COLO668 (cell line): Measurements from ENCODE around the gene STK11IP.
A peak's percentile ranks its signal among the peaks of the same experiment; 100 is the strongest.

Experiments used
- DNase-seq: peaks from one replicate; lab custom pipeline; 2025; ENCODE audit not compliant: unreplicated experiment; lab: John Stamatoyannopoulos, UW

The STK11IP gene

DNA sequence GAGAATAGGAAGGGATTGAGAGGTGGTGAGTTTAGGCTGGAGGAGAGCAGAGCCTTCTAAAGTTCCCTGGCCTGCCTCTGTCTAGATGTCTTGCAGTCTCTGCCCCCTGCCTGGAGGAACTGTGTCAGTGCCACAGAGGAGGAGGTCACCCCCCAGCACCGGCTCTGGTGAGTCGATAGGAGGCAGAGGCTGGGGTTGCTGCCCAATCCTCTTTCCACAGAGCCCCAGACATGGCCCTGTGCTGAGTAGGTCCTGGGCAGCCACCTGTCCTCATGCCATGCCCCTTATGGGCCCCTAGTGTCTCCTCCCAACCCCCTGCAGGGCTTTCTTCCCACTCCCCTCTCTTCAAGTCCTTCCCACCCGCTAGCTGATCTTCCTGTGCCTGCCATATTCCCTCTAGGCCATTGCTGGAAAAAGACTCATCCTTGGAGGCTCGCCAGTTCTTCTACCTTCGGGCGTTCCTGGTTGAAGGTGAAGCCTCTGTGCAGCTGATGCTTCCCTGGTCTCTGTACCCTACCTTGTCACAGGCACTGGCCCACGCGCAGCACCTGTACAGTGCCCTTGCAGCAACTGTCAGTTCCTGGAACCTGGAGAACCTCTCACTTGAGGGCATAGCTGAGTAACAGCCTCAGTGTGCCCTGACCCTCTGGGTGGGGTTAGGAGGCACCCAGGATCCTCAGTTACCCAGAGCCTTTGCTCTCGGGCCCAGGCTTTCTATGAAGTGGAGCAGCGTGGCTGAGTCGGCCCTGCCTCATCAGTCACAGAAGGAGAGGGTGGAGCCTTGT is 16.6 kb downstream of the STK11IP start:
- DNase-seq = no peak

DNA sequence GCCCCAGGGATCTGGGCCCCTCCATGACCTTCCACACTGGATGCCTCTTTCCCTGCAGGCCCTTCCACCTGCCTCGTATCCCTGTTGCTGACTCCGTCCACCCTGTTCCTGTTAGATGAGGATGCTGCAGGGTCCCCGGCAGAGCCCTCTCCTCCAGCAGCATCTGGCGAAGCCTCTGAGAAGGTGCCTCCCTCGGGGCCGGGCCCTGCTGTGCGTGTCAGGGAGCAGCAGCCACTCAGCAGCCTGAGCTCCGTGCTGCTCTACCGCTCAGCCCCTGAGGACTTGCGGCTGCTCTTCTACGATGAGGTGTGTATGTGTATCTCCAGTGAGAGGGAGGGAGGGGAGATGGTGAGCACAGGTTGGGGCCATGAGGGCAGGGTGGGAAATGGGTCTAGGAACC is 17.4 kb downstream of the STK11IP start:
- no peak for DNase-seq

DNA sequence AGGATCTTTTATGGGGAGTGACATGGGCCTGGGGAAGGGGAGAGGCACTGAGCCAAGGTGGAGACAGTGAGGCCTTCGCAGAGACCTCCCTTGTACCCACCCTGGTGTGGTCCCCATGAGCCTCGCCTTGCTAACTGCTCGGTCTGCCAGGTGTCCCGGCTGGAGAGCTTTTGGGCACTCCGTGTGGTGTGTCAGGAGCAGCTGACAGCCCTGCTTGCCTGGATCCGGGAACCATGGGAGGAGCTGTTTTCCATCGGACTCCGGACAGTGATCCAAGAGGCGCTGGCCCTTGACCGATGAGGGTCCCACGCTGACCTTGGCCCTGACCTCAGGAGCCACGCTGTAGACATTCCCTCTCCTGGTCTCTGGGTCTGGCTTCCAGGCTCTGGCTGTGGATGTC is 18.2 kb downstream of the STK11IP start:
- no peak for DNase-seq

DNA sequence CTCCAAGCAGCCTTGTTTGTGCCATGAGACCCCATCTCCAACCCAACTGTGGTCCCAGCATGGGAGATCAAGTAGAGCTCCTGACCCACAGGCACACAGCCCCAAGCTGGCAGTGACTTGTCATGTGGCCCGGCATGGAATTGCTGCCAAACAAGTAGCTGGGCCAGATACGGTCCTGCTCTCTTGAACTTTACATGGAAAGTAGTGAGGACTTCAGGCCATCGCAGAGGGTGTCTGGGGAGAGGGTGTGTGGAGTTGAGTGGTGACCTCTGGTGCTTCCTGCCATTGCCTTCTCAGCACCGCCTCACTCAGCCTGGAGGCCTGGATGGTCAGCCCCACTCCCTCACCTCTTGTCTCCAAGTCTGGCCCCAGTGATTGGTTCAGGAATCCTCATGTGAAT is 18.9 kb downstream of the STK11IP start:
- DNase-seq = no peak

DNA sequence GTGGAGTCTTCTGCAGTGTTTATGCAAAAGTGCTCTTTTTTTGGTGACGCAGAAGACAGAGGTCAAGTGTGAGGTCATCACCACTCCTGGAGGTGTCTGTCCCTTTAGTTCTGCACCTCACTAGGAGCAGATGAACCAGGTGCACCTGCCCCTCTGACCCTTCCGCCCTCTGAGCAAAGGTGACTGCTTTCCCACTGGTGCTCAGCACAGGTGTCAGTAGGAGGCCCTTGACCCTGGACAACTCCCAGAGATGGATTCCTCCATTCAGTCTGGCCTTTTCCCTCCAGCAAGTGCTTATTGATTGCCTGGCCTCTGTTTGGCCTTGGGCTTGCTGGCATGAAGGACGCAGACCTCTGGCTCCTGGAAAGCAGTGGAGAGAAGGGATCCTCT is 21.1 kb downstream of the STK11IP start:
- no peak for DNase-seq

DNA sequence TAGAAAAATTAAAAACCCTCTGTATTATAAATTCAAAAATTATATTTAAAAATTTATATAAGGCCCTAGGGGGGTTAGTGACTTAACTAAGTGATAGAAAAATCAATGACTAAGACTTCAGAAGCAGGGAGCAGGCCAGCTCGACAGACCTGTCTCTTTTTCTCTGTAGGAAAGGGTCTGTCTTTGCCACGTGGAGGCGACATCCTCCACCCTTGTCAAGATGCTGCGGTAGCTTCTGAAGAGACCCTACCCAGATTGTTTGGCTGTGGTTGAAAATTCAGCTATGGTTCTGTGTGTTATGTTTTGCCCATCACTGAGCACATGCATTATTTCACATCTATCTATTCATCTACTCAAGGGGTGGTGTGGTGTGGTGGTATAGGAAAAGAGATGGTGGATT is 21.6 kb downstream of the STK11IP start:
- no peak for DNase-seq

DNA sequence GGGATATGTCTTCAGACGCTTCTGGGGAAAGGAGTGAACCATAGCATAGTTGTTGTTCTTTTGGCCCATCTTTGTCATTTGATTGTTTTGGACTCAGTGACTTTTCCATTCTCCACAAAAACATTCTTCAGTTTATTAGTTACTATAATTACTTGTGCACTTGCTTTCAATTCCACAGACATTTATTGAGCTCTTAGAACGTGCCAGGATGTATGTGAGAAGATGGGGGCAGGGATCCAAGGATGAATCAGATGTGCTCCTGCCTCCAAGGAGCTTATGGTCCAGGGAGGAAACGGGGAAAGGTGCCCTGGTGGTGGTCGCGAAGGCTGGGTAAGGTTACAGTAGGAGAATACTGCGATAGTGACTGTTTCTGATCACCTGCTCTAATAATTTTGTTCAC is 22.9 kb downstream of the STK11IP start:
- DNase-seq = no peak

DNA sequence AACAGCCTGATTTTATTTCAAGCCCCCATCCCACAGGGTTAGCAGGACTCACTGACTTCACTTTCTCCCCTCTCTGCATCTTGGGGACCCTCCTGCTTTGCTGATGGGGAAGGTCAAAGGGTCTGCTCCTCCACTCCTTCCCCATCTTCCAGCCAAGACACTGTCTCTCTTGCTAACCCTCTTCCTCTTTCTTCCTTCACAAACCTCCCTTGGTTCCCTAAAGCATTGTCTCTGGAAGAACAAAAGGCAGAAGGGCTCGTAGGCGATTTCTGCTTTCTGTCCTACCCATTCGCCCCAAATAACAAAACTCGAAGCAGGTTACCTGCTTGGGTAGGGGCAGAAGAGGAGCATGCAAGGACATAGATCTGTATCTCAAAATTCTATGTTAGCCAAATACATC is 24.3 kb downstream of the STK11IP start:
- DNase-seq = no peak

DNA sequence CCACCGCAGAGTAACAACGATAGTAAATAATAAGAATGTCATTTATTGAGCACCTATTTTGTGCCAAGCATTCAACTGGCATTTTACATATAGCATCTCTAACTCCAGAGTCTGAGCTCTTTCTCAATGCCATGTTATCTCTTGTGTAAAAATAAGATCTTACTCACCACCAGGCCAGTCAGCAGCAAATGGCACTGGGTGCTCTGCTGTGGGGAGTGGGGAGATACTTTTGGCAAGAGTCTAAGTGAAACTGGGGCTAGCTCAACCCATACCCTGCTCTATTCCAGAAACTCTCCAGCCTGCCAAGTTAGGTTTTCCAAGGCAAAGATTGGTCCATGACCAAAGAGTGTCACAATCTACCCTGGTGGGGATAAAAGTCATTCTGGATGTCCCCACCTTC is 24.8 kb downstream of the STK11IP start:
- no peak for DNase-seq

DNA sequence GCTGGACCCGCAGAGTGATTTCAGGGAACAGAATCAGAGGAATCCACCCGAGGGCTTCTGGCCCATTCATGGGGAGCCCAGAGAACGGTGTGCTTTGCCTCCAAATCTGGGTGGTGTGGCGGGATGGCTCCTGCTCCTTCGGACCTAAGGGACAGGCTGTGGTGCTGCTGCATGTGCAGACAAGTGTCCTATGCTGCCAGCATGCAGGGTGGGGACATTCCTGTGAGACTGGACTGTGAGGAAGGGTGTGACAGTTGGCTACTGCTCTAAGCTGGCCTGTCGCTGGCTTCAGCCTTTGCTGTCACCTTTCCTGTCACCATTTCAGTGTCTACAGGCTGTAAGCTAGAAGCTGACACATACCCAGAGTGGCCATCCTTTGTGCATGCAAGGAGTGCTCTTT is 26.9 kb downstream of the STK11IP start:
- DNase-seq = no peak

DNA sequence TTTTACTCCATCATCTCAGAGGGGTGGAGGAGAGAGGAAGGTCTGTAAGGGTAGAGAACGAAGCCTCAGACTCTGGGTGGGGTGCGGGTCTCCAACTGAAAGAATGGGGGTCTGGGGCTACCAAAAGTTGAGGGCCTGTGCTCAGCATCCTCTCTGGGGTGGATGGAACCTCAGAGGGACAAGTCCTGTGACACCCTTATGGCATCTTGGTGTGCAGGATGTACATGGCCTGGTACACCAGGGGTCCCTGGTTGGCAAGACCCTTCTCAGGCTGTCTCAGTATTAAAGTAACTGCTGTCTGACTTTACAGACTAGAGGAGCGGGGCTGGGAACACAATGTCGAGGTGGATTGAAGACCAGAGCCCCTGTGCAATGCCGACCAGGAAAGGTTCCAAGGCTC is 27.5 kb downstream of the STK11IP start:
- no peak for DNase-seq

DNA sequence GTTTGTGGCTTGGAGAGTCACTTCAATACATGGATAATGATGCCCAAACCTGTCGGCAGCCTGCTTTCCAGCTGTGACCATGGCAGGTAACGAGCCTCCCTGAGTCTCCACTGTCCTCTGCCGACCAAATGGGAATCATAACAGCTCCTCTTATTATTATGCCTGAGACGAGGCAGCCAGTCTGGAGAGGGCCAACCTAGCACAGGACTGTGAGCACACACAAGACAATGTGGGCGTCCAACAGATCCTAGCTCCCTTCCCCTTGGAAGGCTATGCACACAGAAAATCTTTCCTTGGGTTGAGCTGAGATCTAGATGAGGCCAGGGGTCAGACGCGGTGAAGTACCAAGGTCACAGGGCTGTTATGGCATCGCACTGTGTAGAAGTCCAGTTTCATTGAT is 28.9 kb downstream of the STK11IP start:
- DNase-seq = peak; percentile 16

DNA sequence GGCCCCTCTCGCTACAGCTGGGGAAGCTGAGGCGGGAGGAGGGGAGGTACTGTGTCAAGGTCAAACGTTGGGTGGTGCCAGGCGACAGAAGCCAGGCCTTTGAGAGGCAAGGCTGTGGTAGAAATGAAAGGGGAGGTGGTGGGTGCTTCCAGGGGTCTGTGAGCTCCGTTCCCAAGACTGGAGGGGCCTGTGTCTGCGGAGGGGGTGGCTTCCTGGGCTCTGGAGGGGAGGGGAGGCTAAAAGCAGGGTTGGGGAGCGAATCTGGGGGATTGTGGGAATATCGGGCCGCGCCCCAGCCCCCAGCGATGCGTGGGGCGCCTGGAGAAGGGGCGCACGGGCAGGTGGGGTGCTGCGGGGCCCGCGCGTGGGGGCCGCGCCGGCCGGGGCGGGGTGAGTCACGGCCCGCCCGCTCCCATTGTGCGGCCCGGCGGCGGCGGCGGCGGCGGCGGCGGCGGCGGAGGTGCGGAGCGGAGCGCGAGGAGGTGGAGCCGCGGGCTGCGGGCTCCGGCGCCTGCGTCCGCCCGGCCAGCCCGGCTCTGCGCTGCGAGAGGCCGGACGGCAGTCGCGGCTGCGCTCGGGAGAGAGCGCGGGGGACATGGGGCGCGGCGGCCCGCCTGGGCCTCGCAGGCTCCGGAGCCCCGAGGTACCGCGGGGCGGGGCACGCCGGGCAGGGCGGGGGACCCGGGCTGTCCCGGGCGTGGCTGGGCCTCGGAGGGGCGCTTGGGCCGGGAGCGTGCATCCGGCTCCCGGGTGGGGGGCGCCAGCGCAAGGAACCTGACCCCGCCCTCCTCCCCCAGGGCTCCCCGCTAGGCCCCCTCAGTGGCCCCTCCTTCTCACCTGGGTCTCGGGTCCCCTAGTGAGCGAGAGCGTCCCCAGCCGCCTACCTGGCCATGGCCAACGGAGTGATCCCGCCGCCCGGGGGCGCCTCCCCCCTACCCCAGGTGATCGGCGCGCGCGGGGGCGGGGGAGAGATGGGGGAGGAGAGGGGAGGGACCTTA is 29.7 kb downstream of the STK11IP start, which contains the start of gene SLC4A3:
Gene SLC4A3 (plus strand): TSS at position 528 of the 998 bp plus-strand sequence. CDS start 363 bp downstream, at position 891.
- peak; percentile 62 for DNase-seq

DNA sequence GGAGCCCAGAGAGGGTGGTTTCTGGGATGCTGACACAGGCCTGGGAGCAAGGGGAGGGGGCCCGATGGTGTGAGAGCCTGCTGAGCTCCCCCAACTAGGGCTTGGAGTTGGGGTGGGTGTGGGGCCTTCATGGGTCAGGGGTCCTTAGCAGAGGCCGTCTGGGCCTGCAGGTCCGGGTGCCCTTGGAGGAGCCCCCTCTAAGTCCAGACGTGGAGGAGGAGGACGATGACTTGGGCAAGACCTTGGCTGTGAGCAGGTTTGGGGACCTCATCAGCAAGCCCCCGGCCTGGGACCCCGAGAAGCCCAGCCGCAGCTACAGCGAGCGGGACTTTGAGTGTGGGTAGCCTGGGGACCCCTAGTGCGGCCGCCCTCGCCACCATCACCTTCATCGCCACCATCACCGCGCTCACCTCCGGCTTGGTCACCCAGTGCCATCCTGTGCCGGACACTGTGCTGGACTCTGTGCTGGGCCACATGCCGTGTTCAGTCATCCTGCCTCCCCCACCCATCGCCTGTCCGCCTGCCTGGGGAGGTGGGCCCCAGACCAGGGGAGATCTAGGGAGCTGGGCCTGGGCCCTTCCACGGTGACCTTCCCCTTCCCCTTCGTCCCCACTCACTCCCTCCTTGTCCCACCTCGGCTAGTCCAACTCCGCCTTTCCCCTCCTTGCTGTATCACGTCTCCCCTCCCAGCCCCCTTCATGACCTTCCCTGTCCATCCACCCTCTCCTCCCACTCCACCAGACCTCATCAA is 30.8 kb downstream of the STK11IP start:
- no peak for DNase-seq

DNA sequence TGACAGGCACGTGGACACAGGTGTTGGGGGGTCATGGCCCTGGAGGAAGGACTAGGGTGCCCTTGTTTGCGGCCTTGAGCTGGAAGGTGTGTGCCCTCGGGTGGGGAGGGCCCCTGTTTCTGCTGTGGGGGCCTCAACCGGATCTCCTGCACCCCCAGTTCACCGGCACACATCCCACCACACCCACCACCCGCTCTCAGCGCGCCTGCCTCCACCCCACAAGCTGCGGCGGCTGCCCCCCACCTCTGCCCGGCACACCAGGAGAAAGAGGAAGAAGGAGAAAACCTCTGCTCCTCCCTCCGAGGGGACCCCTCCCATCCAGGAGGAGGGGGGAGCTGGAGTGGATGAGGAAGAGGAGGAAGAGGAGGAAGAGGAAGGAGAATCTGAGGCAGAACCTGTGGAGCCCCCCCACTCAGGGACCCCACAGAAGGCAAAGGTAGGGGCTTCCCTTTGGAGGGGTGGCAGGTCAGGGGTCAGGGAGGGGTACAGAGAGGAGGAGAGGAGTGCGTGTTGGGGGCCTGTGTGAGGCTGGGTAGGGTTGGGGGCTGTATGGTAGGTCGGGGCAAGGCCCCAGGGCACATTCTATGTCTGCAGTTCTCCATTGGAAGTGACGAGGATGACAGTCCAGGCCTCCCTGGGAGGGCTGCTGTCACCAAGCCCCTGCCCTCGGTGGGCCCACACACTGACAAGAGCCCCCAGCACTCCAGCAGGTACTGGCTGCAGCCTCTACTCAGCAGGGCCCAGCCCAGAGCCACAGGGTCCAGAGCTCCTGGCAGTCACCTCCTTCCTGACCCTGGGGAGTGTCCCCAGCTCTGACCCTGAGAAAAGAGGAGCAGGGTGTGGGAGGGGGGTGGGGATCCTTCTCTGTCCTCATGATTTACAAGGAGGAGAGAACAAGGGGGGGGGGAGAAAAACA is 31.6 kb downstream of the STK11IP start:
- no peak for DNase-seq

DNA sequence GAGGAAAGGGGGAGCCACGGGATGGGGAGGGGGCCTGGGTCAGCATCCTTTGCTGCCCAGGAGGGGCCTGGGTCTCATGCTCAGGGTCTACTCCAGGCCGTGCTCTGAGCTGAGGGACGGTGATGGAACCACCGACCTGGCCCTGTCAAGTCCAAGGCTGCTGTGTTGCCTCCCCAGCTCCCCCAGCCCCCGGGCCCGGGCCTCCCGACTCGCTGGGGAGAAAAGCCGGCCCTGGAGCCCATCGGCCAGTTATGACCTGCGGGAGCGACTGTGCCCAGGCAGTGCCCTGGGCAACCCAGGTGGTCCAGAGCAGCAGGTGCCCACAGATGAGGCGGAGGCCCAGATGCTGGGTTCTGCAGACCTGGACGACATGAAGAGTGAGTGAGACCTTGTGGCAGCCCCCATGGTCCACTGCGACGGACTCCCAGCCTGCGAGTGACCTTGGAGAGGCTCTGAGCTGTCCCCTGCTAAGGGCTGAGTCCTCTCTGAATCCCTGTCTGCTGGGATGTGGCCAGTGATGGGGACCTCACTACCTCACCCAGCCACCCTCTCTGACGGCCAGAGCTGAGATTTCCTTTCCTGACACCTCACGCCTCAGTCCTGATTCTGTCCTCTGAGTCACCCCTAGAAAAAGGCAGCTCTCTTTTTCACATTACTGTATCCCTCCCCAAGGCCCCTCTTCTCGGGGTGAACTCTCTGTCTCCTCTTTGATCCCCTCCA is 32.5 kb downstream of the STK11IP start:
- DNase-seq = no peak

DNA sequence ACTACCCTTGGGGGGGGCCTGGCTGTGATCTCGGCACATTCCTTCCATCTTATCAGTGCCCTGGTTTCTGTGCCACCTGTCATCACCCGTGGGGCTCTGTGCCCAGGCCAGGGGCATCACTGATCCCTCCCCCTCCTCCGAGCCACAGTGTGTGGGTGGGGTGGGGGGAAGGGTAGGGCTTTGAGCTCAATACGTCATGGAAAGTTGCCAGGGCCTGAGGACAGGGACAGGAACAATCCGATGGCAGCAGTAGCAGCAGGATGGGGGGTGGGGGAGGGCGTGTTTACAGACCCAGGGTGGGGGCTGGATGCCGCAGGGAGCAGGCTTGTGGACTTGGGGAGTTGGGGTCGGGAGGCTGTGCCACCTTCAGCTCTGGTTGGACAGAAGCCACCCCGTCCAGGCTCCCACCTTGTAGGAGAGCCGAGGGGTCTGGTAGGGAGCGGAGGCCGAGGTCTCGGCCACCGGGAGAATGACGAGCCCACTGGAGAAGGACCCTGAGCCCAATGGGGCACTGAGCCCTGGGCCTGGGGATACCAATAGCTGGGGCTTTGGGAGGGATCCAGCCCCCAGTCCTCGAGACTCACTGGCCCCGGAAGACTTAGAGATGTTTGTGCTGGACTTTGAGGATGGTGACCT is 33.2 kb downstream of the STK11IP start:
- no peak for DNase-seq

DNA sequence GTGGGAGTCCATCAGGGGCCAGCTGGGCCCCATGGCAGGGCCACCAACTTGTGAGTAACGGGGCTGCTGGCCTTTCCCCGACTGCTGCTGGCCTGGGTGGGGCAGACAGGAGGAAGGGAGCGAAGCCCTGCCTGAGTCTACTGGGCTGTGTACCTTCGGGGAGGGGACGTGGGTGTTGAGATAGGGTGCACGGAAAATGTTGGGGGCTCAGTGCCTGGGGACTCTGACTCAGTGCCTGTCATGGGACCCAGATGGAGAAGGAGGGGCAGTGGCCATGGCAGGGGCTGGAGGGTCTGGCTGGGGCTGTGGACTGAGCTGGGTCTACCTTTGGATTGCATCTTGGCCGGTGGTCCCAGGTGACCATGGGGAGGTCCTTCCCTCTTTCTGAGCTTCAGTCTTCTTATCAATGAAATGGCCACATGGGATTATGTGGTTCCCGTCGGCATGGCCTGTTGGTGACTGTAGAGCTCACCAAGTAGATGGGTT is 33.8 kb downstream of the STK11IP start:
- DNase-seq = no peak
